NCI-H1694 (cell line): ENCODE data around the gene USP15.
A peak's percentile ranks its signal among the peaks of the same experiment; 100 is the strongest.

Experiments used
- DNase-seq: peaks from one replicate; lab custom pipeline; 2025; lab: John Stamatoyannopoulos, UW

USP15 gene

DNA sequence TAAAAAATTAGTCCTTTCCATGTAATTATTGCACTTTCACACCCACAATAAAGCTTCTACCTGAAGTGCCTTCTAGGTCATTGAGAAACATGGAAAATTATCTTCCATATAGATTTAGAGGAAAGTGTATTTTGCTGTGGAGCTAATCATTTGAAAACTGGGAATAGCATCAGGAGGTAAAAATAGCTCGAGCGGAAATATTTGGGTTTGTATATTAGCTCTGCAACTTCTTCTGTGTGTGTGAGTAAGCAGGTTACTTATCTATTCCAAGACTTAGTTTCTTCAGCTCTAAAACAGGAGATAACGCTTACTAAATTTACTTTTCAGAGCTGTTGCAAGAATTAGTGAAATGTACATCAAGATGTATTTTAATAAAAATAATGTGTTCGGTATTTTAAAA is 111.5 kb downstream of the USP15 start:
- no peak for DNase-seq

DNA sequence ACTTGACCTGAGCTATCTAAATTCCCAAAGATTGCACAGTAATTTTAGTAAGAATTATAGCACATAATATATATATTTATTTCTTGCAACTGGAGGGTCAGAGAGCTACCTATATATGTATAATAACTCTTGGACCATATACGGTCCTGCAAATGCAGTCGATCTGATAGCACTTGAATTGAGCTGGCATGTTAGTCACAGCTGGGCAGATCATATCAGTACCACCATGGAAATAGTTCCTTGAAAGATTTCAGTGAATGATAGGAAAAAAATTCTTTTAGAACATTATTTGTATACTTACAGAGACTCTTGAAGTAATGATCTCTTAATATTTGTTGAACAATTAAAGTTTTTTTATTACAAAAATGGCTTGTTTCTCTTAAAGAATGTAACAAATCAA is 111.9 kb downstream of the USP15 start:
- DNase-seq, result no peak

DNA sequence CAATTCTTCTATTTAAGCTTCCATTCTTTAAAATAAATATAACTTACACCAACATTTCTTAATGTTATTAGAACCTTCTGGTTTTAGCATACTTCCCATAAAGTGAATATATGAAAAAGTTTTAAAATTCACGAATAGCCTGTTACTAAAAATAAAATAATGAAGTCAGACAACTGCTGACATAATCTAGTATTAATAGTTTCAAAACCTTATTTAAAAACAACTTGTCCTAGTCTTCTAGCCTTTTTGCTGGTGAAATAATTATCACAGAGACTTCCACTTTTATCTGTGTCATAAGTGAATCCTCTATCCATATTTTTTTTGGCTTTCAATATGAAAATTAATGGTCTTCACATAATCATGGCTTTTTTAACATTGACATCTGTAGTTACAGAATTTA is 112.6 kb downstream of the USP15 start:
- DNase-seq, result no peak

DNA sequence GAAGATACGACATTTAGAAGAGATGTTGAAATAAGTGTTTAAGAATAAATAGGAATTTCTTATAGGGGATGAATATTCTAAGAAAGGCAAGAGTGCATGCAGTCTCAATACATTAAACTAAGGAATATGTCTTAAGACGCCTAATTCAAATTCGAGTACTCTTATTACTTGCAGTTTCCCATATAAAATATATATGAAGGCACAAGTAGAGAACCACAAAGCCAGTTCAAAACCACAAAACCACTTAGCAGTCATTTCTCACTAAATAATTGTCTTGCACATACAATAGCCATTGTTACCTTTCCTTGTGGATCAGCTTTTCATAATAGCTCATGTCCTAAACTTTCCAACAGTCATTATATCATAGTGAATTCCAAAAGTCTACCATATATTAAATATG is 115.4 kb downstream of the USP15 start:
- DNase-seq, result no peak

DNA sequence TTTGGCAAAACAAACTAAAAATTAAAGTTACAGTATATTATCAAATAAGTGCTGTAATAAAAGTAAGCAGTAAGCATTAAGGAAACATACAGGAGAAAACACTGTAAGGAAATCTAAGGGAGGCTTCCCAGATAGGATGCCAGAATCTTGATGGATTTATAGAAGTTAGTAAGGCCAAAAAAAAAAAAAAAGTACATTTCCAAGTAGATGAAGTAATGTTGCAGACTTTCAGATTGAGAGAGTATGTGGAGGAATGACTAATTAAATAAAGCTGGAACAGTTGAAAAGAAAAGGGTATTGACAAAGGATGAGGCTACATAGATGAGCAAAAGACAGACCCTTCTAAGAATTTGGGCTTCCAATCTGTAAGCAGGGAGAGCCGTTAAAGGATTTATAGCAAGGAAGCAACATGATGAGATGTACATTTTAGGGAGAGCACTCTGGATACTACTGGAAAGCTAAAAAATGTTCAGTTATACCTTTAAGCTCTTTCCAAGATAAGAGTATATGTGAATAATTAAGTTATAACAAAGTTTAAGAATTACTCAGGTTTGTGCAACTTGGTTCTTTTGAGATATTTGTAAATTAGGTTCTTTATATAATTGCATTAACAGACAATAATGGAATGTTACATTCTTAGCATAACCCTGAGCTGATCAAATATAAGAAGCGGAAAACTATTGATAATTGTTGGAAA is 119.0 kb downstream of the USP15 start:
- no peak for DNase-seq

DNA sequence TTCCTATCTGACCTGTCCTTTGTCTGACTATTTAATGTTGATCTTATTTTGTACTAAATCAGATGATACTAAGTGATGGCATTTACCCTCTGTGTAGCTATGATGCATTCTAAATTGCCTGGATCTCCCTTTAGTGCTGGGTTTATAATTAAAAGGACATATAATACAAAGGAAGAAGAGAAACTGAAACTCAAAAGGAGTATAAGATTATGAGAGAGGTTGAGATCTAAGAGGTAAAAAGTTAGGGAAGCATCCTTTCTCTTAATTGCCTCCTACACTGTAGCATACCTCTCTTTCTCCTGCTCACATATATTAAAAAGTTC is 119.5 kb downstream of the USP15 start:
- no peak for DNase-seq

DNA sequence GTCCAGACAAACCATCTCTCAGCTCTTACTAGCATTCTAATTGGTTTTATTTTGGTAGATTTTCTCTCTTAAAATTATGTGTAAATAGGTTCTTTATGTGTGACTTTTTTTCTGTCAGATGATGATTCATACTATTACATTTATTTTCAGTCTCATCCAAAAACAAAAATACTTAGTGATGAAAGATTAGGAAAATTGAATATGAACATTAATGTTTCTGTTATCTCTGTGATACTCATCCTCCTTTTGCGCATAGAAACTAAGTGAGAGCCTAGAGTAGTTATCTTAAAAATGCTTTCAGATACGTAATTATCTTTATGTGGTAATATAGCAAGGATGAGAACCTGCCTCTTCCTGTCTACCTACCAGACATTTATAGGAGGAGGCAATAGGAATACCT is 122.3 kb downstream of the USP15 start:
- no peak for DNase-seq

DNA sequence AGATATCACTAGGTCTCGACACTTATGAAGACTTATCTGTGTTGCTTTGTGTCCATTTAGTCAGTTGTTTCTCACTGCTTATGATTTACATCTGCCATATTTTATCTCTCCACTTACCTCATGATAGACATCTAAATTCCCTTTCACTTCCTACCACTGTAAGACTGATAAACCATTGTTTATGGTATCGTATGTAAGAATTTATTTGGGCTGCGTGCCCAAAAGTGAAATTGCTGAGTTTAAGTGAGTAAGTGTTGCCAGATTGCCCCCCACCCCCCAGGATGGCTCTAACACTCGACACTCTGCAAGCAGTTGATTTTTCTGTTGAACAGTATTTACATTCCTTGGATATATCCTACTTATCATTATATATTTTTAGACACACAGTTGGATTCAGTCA is 136.5 kb downstream of the USP15 start:
- no peak for DNase-seq

DNA sequence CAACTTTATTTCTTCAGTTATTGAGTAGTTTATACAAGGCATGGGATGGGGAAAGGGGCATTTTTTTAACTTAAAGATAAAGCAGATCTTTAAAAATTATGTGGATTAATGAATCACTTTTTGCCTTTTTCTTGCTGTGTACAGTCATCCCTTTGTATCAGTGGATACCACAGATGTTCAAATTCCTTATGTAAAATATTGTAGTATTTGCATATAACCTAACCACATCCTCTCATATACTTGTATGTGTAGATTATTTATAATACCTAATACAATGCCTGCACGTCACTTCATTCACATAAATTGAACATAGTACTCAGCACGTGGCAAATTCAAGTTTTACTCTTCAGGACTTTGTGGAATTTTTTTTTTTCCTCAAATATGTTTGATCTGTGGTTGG is 139.9 kb downstream of the USP15 start:
- no peak for DNase-seq

DNA sequence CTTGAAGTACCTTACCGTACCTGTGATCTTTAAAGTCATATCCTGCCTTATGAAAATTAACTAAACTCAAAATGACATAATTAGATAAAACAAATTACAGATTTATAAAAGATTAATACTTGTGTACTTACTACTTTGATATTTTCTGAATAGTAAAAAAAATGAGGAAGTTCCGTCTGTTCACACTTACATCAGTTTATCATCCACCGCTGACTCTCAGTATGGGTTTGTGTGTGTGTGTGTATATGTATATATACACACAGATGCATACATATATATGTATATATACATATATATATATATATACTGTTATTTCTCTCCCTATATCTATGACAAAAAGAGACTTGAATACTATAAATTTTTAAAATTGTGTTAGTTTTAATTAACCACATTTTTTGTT is 141.4 kb downstream of the USP15 start:
- no peak for DNase-seq

DNA sequence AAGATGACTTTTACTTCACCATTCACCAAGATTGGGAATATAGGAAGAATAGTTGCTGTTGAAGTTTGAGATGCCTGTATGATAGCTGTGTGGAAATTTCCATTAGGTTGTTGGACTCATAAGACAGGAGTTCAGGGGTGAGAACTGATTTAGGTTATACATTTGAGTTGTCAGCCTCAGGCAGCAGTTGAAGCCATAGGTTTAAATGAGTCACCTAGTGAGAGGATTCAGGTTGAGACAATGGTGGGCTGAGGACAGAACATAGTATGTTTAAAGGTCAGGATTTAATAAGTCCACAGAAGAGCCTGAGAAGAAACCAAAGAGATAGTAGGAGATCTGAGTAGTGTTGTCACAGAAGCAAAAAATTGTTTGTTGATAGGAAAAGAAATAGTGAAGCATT is 142.8 kb downstream of the USP15 start:
- DNase-seq, result no peak

DNA sequence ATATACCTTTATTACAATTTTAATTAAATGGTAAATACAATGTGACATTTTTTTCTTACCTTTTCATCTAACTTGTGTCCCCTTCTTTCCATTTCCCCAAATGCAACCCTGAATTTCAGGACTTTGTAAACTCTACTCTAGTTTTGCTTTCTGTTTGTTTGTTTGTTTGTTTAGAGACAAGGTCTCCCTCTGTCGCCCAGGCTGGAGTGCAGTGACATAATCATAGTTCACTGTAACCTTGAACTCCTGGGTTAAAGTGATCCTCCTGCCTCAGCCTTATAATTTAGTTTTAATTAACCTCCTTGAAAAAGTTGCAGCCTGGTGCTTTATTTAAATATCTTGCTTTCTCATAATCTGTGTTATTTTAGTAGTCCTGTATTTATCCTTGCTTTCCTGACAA is 147.4 kb downstream of the USP15 start:
- DNase-seq, result no peak

DNA sequence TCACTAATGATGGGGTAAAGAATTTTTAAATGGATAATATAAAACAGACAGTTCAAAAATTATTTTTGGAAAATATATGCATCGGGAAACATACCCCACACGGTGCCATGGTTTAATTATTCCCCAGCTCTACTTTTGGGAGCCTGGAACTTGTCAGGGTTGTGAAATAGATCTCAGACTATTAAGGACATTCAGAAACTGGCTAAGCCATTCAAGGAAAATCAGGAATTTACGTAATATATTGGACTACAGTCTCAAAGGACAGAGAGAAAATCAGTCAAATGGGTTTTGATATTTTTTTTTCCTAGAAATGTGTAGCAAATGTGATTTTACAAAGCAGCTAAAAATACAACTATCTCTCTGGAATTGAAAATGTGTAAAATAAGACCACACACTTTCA is 148.9 kb downstream of the USP15 start:
- no peak for DNase-seq

DNA sequence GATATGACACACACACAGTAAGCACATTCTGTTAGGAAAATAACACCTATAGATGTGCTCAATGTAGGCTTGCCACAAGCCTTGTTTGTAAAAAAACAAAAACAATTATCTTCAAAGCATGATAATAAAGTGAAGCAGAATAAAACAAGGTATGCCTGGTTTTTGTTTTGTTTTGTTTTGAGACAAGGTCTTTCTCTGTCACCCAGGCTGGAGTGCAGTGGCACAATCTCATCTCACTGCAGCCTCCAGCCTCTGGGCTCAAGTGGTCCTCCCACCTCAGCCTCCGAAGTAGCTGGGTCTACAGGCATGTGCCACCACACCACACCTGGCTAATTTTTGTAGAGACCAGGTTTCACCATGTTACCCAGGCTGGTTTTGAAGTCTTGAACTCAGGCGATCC is 154.0 kb downstream of the USP15 start:
- DNase-seq, result no peak

DNA sequence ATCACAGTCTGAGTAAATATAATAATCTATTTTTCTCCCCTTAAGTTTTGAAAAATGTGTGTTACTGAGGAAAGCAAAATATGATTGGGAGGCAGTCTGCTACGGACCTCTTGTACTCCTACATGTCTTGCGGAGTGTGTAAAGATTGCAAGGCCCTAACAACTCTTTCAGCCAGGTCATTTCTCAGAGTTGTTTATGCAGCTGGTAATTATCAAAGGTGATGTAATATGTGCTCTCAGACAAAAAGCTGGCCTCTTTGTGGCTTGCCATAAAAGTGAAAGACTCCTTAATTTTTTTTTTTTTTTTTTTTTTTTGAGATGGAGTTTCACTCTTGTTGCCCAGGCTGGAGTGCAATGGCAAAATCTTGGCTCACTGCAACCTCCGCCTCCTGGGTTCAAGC is 165.9 kb downstream of the USP15 start:
- no peak for DNase-seq

DNA sequence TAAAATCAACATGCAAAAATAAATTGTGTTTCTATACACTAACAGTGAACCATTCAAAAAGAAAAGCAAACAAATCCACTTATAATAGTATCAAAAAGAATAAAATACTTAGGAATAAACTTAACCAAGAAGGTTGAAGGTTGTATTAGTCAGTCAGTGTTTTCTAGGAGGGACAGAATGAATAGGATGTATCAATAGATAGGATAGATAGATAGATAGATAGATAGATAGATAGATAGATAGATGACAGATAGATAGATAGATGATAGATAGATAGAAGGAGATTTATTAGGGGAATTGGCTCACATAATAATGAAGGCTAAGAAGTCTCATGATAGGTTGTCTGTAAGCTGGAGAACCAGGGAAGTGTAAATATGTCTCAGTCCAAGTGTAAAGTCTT is 169.3 kb downstream of the USP15 start:
- DNase-seq, result no peak

DNA sequence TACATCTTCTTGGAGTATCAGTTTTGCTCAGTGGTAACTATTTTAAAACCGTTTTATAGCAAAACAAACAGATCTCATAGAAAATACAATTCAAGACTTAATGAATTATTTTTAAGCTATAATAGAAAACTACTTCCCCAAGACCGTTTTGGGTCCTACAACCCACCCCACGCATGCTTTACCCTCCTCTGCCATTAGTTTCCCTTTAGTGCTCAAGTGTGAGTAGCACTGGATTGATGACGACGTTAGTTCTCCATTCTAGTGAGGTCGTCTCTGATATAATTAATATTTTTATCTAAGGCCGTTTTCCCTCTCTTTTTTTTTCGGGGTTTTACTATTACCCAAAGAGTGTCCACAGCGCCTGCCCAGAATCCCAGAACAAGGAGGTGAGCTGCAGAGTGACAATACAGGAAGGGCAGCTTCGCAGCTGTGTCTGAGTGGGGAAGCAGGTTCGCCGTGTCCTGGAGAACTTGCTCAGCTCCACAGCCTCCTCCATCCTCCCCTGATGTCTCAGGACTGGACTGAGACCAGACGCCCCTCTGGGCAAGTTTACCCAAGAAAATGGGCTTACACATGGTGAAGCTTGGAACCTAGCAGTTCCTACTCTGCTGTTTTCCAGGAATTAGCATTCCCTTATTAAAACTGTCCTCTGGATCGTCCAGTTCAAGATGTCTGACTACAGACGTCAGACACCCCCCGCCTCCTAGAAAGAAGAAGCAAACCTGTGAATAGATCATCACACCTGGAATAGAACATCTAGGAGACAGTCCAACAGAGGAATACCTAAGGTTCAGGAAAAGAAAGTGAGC is 174.5 kb downstream of the USP15 start:
- DNase-seq, result no peak

DNA sequence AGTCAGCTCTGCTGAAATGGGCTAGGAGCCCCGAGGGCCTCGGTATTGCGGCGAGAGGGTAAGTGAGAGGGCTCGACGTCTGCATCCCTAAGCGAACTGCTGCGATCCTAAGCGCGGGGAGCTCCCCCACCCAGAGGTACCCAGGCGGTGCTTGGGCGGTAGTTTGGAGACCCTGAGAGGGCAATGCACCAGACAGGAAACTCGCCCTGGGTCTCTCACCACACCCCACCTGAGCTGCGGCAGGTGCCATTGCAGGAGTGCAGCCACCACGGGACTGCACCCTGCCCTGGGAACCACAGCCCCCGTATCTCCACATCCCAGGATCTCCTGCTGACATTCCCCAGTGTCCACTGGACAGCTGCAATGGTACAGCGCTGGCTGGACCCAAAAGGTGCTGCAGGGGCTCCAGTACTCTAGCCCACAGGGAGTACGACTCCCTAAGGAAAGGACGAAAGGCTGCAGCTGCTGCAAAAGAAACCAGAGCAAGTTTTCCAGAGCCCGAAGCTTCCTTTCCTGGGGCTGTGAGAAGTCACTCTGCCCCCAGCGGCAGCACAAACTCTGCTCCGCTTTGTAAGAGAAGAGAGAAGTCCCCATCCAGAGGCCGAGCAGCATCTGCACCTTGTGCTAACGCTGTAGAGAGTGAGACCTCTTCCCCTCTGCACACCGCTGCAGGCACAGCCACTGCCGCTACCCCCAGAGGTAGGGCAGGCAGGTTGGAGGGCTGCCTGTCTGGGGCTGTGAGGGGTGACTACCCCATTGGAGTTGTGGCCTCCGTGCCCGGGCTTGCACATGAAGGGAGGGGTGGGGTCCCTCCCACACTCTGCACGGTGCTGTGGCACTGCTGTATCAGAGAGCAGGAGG is 175.3 kb downstream of the USP15 start:
- peak; percentile 33 for DNase-seq

DNA sequence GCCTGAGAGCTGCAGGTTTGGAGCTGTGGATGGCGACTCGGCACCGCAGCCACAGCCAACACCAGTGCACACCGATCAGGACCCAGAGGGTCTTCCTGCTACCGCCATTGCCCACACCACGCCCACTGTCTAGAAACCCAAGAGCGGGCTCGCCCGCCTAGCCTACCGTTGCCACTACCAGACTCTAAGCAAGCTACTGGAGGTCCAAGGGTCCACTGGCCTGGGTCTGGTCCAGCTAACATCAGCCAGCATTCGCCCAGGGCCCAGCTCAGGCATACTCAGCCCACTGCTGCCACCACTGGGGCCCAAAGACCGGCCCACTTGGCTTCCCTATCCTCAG is 175.9 kb downstream of the USP15 start:
- no peak for DNase-seq

DNA sequence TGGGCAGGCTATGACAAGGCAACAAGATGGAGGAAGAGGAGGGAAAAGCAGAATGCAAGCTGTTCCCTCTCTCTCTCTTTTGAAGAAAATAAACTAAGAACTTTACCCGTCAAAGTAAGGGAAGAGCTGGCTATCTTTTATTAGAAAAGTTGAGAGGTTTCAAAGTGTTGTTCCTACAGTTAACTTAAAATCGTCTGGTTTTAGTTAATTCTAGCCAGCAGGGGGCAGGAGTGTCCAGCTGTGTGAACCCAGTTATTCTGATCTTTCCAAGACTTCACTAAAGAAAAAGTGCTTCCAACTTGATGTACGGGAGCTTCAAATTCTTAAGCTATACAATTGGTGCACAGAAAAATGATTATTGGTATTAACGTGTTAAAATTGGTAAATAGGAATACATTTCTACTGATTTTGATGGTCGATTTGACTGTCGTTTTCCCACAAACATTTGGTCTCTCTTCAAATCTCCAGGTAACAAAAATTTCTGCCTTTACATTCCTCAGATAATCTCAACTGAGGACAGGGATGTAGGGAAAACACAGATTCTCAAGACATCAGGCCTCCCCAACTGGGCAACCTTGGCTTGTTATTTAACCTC is 178.0 kb downstream of the USP15 start:
- peak; percentile 39 for DNase-seq

DNA sequence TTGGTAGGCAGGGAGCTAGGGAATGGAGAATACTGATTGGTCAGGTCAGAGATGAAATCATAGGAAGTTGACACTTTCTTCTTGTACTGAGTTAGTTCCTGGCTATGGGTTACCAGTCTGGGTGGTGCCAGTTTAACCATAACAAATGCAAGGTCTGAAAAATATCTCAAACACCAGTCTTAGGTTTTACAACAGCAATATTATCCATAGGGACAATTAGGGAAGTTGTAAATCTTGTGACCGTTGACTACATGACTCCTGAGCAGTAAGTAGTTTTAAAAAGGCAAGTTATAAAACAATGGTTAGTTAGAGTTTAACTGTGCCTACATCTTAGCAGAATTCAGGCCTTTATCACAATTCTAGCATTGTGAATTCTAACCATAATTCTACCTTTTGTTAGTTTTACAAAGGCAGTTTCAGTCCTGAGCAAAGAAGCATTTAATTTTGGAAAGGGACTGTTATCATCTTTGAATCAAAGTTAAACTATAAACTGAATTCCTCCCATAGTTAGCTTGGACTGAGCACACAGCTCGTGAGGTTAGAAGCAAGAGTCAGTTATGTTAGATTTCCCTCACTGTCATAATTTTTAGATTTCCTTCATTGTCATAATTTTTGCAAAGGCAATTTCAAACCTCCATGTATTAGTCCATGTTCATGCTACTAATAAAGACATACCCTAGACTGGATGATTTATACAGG is 186.7 kb downstream of the USP15 start:
- DNase-seq, result no peak

DNA sequence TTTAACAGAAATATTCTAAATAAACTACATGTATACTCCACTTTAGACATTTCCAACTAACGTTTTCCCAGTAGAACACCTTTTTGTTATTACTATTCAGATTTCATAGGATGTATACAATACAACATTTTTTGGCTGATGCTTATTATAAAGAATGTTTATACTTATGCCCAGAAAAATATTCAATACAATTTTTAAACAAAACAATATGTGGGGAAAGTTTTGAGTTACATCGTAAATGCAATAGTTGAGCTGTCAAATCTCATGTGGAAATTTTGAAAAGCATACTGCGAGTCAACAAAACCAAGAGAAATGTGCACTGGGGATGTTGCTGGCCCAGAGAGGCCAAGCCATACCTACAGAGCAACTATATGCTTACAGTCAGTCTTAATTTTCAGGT is 188.2 kb downstream of the USP15 start:
- DNase-seq, result no peak
